ENCODE measurements around the gene PGM5.

The PGM5 gene

DNA sequence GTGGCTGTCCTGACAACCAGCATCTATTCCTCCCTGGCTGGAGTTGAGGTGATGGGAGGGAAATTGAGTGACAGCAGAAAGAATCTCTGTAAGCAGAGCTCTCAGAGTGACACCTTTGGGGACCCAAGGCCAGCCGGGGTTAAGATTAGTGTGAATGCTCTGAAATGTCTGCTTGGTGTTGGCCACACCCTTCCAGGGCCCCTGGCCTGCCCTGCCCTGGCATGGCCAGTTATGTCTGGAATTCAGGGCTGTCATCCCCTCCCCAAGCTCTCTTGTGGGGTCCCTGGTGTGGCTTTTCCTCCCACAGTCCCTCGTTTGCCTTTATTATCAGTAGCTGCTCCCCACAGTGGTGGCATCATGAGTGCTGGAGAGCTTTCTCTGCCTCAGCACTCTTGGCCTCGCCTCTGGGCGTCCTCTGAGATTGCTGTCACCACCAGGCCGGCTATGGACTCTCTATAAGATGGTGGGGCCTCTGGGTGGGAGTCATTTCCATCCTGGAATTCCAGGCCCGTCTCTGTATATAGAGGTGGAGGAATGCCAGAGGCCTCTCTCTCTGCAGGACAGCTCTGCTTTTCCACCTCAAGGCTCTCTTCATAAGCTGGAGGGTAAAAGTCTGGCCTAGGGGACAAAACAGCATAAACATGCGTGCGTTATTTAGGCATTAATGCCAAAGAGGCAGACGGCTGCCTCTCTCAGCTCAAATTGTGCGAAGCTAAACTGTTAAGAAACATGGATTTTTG, 180.6 kb downstream of the PGM5 start:
- Mint-ChIP-seq H3K36me3 (no peaks in the 10 kb centered on the region), H3K9me3 (no peaks in the 10 kb centered on the region), H3K27ac (no peak overlapping the region), H3K4me1 (peaks cover 9 to 14% of the 10 kb centered on the region in 2 donors), H3K4me3 (no peak overlapping the region), H3K27me3 (peaks cover under 1 to 7% of the 10 kb centered on the region in 2 donors)
- DNase-seq: no peak
- ATAC-seq (replicated peaks): no peak

DNA sequence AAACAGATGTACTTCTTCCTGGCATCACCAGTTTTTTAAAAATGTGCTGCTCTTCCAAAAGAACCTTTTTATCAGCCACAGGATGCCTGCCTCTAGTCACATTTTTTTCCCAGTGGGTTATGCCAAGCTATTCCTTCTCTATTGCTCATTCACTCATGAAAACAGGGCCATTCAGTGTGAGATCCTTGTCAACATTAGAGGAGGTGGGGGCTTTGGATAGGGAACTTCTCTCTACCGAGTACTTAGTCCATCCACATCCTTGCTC, 181.1 kb downstream of the PGM5 start:
- Mint-ChIP-seq H3K4me3 (no peak overlapping the region), H3K4me1 (peaks cover 13 to 18% of the 10 kb centered on the region in 2 donors), H3K9me3 (no peaks in the 10 kb centered on the region), H3K27me3 (peaks cover 0 to 7% of the 10 kb centered on the region in 2 donors), H3K36me3 (no peaks in the 10 kb centered on the region), H3K27ac (no peak overlapping the region)
- ATAC-seq (replicated peaks): no peak
- DNase-seq: no peak

DNA sequence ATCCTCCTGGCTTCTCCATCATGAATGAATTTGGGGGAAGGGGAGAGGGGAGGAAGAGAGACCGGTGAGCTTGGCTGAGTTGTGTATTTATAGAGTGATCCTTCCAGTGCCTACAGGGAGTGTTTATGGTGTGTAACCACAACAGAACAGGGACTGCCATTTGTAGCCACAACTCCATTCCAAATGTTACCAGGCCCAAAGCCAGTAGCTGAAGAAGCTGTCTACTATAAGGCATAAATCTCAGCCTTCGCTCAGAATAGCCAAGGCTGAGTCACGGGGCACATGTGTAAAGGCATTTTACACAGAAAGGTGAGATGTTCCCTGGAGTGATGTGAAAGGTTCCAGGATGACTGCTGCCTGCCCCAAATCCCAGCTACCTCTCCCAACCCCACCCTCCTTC, 181.8 kb downstream of the PGM5 start:
- Mint-ChIP-seq H3K4me1 (peaks cover 15 to 18% of the 10 kb centered on the region in 2 donors), H3K36me3 (no peaks in the 10 kb centered on the region), H3K27me3 (peaks cover 0 to 7% of the 10 kb centered on the region in 2 donors), H3K4me3 (no peak overlapping the region), H3K9me3 (no peaks in the 10 kb centered on the region), H3K27ac (no peak overlapping the region)
- ATAC-seq (replicated peaks) (no peak), DNase-seq (no peak)

DNA sequence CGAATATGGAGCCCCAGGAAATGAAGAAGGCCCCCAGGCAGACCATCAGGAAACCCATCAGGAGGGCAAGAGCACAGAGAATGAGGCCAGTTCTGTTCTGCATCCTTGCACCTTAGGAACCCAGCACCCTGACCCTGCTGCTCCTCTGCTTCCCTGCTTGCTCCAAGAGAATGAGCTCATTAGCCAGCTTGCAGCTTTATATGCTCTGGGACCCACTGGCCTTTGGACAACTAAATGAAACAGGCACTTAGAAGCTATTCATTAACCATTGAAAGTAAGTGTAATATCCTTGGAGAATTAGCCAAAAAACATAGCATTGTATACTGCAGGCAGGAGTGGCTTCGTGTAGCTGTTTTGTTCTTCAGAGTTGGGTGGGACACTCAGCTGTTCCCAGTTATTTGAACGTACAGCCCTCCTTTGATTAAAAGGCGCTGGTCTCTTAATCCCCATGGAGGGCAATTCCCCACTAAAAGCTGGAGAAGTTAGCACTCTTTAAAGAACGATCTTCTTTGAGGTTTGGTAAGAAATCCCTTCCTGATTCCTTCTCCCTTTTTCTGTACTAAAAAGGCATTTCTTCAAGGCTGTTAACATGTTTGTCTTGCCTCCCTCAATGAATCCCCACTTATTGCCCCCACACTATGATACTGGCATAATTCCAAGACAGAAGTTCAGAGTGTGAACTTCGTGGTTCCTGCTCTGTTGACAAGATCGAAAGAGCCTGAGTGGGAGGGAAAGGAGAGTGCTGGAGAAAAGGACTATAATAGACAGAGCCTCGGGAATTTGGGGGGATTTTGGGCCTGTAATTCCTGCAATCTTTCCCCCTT, 184.5 kb downstream of the PGM5 start, which contains the start of gene TMEM252:
Gene TMEM252 (minus strand): TSS at position 172 of the 824 bp plus-strand sequence. CDS start 69 bp downstream, at position 103.
- peaks cover 0 to 7% of the 10 kb centered on the region in 2 donors for H3K27me3 Mint-ChIP-seq
- no peaks in the 10 kb centered on the region for H3K36me3 Mint-ChIP-seq
- DNase-seq (no peak), ATAC-seq (replicated peaks) (no peak)
- H3K4me3 Mint-ChIP-seq: no peak within 1 kb of the TSS
- no peaks in the 10 kb centered on the region for H3K9me3 Mint-ChIP-seq
- H3K27ac Mint-ChIP-seq: peak within 1 kb of the TSS; percentile 11
- H3K4me1 Mint-ChIP-seq: peaks cover 27 to 34% of the 10 kb centered on the region in 2 donors

DNA sequence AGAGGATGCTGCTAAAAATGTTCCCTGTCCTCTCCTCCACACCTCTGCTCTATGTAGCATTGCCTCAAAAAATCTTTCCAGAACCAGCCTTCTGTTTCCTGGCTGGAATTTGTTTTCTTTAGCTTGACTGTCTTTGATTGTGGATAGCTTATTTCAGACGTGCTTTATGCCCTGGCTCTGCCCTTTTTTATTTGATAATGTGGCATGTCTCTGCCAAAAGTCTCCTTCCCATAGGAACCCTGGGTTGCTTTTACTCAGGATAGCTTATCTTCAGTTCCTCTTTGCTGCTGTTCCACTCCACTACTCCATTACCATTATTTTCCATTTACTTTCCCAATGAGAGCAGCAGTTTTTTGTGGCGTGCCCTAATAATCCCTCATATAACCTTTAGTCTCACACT, 185.2 kb downstream of the PGM5 start:
- DNase-seq: no peak
- Mint-ChIP-seq H3K9me3 (no peaks in the 10 kb centered on the region), H3K36me3 (no peaks in the 10 kb centered on the region), H3K27me3 (peaks cover 0 to 7% of the 10 kb centered on the region in 2 donors), H3K4me1 (peaks cover 30 to 40% of the 10 kb centered on the region in 2 donors), H3K27ac (peak overlapping the region; percentile 11), H3K4me3 (no peak overlapping the region)
- no peak for ATAC-seq (replicated peaks)

DNA sequence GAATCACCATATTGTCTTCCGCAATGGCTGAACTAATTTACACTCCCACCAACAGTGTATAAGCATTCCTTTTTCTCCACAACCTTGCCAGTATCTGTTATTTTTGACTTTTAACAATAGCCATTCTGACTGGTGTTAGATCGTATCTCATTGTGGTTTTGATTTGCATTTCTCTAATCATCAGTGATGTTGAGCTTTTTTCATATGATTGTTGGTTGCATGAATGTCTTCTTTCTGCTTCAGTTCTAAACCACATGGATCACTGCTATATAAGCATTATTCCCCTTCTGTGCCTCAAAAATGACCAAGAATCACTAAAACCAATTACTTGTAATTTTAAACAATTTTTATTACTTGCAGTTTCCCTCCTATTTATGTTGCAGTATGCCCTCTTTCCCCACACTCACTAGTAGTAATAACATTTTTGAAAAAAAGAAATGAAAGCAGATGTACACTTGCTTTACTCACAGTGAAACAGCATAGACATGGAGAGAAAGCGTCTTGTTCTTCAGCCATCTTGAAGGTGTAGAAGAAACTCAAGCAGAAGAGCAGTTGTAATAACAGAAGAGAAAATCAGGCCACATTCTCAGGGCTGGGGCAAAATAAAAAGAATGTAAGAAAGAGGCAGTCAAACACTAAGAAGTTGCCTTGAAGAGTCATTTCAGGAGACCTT, 188.8 kb downstream of the PGM5 start:
- H3K27ac Mint-ChIP-seq: peak overlapping the region; percentile 57
- H3K4me3 Mint-ChIP-seq: peak overlapping the region; percentile 8 to 12
- H3K4me1 Mint-ChIP-seq: peaks cover 49 to 62% of the 10 kb centered on the region in 2 donors
- no peaks in the 10 kb centered on the region for H3K27me3 Mint-ChIP-seq
- ATAC-seq (replicated peaks) (peak; percentile 10 to 18), DNase-seq (no peak)
- no peaks in the 10 kb centered on the region for H3K36me3 Mint-ChIP-seq
- H3K9me3 Mint-ChIP-seq: no peaks in the 10 kb centered on the region

DNA sequence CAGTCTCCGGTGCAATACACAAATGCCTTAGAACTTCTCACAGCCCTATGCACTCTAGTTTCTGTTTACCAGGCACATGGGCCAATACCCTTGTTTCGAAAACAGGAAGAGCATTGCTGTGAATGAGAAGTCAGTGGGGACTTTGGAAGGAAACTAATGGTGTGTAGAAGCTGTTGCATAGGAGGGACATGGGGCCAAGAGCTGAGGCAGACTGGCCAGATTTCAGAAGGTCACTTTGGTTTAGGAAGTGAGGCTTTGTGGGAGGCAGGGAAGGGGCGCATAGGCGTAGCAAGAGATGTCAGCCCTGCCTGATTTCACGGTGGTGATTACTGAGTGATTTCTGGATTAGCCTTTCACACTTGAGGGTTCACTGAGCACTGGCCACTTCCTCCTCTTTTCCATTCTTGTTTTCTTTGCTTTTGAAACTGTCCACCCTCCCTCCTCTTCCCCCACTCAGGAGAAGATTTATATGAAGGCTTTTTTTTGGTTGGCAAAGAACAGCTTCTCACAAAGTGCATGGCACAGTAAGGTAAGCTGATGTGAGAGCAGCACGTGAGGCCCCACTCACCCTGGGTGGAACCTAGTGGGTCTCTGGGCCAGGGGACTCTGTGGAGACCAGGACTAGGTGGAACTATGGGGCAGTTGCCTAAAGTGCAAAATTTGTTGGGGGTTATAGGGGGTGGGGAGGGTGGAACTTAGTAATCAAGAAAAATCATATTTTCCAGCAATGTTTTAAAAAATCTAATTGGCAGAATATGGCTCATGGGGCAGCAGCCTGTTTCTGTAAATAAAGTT, 190.4 kb downstream of the PGM5 start:
- Mint-ChIP-seq H3K27ac (peak overlapping the region; percentile 11), H3K4me3 (peak overlapping the region; percentile 39 to 58), H3K36me3 (no peaks in the 10 kb centered on the region), H3K4me1 (peaks cover 42 to 50% of the 10 kb centered on the region in 2 donors), H3K27me3 (no peaks in the 10 kb centered on the region), H3K9me3 (no peaks in the 10 kb centered on the region)
- DNase-seq: peak; percentile 84
- peak; percentile 93 for ATAC-seq (replicated peaks)

DNA sequence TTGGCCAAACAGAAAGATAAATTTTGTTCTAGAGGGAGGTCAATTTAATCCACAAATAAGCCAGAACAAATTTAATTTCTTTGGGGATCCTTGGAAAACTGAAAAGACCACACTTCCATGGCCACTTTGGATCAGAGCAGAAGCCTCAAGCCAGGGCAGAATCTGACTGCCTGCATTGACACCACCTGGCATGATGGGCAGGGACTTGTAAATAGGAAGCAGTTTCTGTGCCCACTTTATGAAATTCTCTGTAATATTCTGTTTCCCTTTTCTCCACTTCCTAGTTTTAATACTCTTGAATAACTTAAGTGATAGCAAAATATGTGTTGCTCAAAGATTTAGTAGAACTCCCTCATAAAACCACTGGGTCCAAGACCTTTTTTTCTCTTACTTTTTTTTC, 191.0 kb downstream of the PGM5 start:
- no peaks in the 10 kb centered on the region for H3K27me3 Mint-ChIP-seq
- no peaks in the 10 kb centered on the region for H3K9me3 Mint-ChIP-seq
- DNase-seq: no peak
- H3K4me3 Mint-ChIP-seq: peak overlapping the region in 1 of 2 donors; percentile 3
- no peaks in the 10 kb centered on the region for H3K36me3 Mint-ChIP-seq
- no peak for ATAC-seq (replicated peaks)
- peaks cover 36 to 44% of the 10 kb centered on the region in 2 donors for H3K4me1 Mint-ChIP-seq
- H3K27ac Mint-ChIP-seq: peak overlapping the region; percentile 11

DNA sequence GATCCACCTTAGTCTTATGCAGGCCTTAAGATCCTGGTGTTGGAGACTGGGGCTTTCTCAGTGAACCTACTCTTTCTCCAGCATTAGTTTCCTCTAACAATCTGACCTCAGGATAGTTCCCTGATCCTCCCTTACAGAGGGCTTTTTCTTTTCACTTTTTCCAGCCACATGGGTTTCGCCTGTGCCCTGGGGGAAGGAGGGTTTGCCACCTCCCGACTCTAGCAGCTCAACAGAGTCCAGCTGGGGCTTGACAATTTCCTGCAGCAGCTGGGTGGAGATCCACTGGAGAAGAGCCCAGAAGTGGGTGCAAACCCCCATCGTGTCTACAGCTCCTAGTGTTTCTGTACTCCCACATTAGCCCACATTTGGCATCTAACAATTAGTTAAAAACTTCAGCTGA, 191.8 kb downstream of the PGM5 start:
- no peaks in the 10 kb centered on the region for H3K36me3 Mint-ChIP-seq
- H3K4me1 Mint-ChIP-seq: peaks cover 34 to 44% of the 10 kb centered on the region in 2 donors
- ATAC-seq (replicated peaks) (no peak), DNase-seq (no peak)
- H3K4me3 Mint-ChIP-seq: no peak overlapping the region
- peak overlapping the region; percentile 51 for H3K27ac Mint-ChIP-seq
- H3K27me3 Mint-ChIP-seq: no peaks in the 10 kb centered on the region
- H3K9me3 Mint-ChIP-seq: no peaks in the 10 kb centered on the region

DNA sequence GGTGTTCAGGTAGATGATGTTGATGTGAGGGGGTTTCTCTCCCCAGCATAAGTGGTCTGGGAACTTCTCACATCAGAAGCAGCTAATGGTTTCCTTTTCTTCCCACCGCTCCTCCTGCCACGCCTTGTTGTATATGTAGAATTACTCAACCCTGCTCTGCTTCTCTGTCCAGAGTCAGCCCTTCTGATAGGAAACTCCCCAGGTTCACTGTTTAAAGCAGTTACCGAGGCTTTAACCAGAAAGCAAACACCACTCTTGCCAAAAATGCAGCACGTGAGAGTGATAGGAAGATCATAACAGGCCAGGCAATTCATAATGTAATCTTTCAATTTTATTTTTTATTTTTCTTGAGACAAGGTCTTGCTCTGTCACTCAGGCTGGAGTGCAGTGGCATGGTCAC, 194.8 kb downstream of the PGM5 start:
- Mint-ChIP-seq H3K4me3 (no peak overlapping the region), H3K9me3 (no peaks in the 10 kb centered on the region), H3K36me3 (no peaks in the 10 kb centered on the region), H3K27me3 (no peaks in the 10 kb centered on the region), H3K4me1 (peaks cover 22 to 25% of the 10 kb centered on the region in 2 donors), H3K27ac (no peak overlapping the region)
- ATAC-seq (replicated peaks) (no peak), DNase-seq (no peak)

DNA sequence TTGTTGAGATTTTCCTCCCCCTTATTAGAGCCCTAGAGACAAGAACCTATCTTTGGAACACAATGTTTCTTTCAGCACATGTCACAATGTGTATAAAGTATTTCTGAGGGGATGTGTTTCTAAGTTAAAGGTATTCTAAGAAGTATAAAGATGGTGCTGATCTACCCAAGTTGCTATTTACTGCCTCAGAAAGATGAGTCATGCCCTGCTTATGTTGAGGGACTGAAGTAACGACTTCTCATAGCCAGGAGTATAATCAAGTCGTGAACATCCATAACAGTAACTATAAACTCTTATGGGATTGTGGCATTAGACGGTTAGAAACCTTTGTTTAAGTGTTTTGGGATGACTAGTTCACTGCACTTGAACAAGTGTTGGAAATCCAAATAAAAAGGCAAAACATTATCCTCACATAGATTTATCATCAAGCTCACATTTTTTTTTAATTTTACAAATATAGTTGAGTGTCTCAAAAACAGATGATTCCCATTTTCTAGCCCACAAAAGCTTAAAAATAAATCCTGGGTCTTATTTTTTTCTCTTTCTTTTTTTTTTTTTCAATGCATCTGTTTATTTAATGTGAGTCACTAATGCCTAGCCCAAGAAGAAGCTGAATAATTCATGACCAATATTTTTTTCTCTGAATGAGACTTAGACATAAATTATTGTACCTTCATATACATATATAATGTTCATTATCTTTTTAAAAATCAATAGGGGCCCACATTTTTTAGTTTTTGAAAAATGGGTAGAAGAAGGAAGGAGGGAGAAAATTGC, 196.5 kb downstream of the PGM5 start:
- DNase-seq (no peak), ATAC-seq (replicated peaks) (no peak)
- peaks cover 7 to 8% of the 10 kb centered on the region in 2 donors for H3K4me1 Mint-ChIP-seq
- H3K4me3 Mint-ChIP-seq: no peak overlapping the region
- H3K27ac Mint-ChIP-seq: no peak overlapping the region
- peaks cover 0 to 5% of the 10 kb centered on the region in 2 donors for H3K27me3 Mint-ChIP-seq
- no peaks in the 10 kb centered on the region for H3K9me3 Mint-ChIP-seq
- H3K36me3 Mint-ChIP-seq: no peaks in the 10 kb centered on the region

DNA sequence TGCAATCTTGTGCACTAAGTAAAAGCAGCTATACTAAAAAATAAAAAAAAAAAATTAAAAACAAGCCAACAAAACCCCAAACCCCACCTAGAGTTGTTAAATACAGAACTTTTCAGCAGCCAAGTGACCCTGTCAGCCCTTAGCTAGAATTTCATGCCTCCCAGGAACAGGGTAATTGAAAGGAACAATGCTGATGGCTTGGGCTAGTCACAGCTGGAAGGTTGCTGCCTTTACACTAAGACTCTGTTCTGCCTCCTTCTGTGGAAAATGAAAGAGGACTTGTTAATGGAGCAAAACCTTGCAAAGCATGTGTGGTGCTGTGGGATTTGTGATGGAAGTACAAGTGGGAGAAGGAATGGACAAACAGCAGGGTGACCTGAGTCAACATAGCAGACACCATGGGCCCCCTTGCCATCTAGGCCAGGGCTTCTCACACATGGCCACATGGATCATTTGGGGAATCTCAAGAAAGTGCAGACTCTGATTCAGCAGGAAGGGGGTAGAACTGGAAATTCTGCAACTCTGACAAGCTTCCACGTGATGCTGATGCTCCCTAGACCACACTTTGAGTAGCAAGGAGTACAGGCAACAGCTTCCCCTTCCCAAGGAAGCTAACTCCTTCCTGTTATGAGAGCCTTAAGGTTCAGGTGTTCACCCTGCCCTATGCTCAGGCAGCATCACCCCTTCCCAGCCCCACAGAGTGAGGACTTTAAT, 199.2 kb downstream of the PGM5 start:
- DNase-seq (no peak), ATAC-seq (replicated peaks) (no peak)
- peaks cover 8 to 16% of the 10 kb centered on the region in 2 donors for H3K4me1 Mint-ChIP-seq
- H3K27ac Mint-ChIP-seq: no peak overlapping the region
- H3K36me3 Mint-ChIP-seq: no peaks in the 10 kb centered on the region
- no peaks in the 10 kb centered on the region for H3K9me3 Mint-ChIP-seq
- H3K27me3 Mint-ChIP-seq: peaks cover 0 to 5% of the 10 kb centered on the region in 2 donors
- H3K4me3 Mint-ChIP-seq: no peak overlapping the region

DNA sequence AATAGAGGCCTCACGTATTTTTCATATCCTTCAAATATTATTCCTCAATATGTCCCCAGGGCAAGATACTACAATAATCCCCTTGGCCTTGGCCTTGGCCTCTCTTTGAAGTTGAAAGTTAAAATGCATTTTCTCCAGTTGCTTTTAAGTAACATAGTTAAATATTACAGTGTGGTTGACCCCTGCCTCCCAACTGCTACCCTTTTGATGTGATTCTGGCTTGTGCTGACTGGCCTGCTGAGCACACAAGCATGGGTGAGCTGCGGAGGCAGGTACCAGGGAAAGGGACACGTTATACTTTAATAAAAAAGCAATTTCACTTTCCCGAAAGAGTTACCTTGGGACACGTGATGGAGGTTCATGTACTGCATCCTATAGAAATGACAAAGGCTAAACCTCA, 202.1 kb downstream of the PGM5 start:
- Mint-ChIP-seq H3K4me1 (peaks cover 10 to 19% of the 10 kb centered on the region in 2 donors), H3K27me3 (peaks cover 0 to 5% of the 10 kb centered on the region in 2 donors), H3K27ac (no peak overlapping the region), H3K4me3 (no peak overlapping the region), H3K9me3 (no peaks in the 10 kb centered on the region), H3K36me3 (no peaks in the 10 kb centered on the region)
- DNase-seq (no peak), ATAC-seq (replicated peaks) (no peak)
